BJ (cell line): Measurements from ENCODE around the gene OASL. TPM values are rescaled to one million over a fixed set of nuclear protein-coding genes. Genes with fewer than 3 reads are reported as not detected.
"Not testable (repeated sequence)": the region's sequence is repeated elsewhere in the genome, so short reads cannot be mapped to it uniquely, and the experiment has no call there.

Experiments used
- CTCF ChIA-PET: fragments of 350-600 bp; formaldehyde crosslinking; extraction: SDS; loops from one replicate; lab custom pipeline; 2021; ENCODE audit warnings: antibody characterized with exemption, inconsistent platforms; lab: Yijun Ruan, JAX
- POLR2A ChIA-PET: fragments of 300-600 bp; sonication (Branson Sonifier 250); formaldehyde crosslinking; extraction: SDS; loops from one replicate; lab custom pipeline; 2021; ENCODE audit warnings: antibody characterized with exemption; lab: Charles Lee
- DNase-seq: peaks from one replicate; pipeline ENCODE4 v3.0.0-alpha.2; 2011; ENCODE audit warnings: low read depth
- H3K27me3 ChIP-seq: 2 replicates; pipeline ENCODE4 v1.6.0; 2011; ENCODE audit warnings: low read length; ENCODE audit not compliant: control insufficient read depth, insufficient read depth
- H3K36me3 ChIP-seq: 2 replicates; pipeline ENCODE4 v1.5.1; 2011; ENCODE audit warnings: low read length; ENCODE audit not compliant: control insufficient read depth, insufficient read depth
- H3K4me3 ChIP-seq: 2 replicates; pipeline ENCODE4 v1.5.1; 2011; ENCODE audit warnings: low read depth, mild to moderate bottlenecking, control low read depth, low read length
- polyA plus RNA-seq: library from polyadenylated mRNA; depleted of rRNA; stranded (reverse); fragments of >200 nt; gene quantifications from 2 replicates; pipeline ENCODE4 v1.2.3, GENCODE V29; 2011
- TF ChIP-seq, protein P1 (sequence below): IDR thresholded peaks from 2 replicates; pipeline ENCODE4 v1.5.1; 2011; ENCODE audit warnings: low read depth, mild to moderate bottlenecking, control low read depth, inconsistent platforms, low read length, moderate library complexity; ENCODE audit not compliant: insufficient read depth

The OASL gene
- polyA plus RNA-seq, 1 experiment: 0.67 TPM

GRCh38 chr12:121085506-121086353 is 46.7 kb upstream of the OASL start:
- H3K27me3 ChIP-seq: no peaks in the 10 kb centered on the region; the same call in 1 of the 2 replicates
- H3K4me3 ChIP-seq: no peak overlapping the region
- no peaks in the 10 kb centered on the region for H3K36me3 ChIP-seq
- POLR2A ChIA-PET: no interaction called here
- DNase-seq: no peak
- TF ChIP-seq, protein P1, sequence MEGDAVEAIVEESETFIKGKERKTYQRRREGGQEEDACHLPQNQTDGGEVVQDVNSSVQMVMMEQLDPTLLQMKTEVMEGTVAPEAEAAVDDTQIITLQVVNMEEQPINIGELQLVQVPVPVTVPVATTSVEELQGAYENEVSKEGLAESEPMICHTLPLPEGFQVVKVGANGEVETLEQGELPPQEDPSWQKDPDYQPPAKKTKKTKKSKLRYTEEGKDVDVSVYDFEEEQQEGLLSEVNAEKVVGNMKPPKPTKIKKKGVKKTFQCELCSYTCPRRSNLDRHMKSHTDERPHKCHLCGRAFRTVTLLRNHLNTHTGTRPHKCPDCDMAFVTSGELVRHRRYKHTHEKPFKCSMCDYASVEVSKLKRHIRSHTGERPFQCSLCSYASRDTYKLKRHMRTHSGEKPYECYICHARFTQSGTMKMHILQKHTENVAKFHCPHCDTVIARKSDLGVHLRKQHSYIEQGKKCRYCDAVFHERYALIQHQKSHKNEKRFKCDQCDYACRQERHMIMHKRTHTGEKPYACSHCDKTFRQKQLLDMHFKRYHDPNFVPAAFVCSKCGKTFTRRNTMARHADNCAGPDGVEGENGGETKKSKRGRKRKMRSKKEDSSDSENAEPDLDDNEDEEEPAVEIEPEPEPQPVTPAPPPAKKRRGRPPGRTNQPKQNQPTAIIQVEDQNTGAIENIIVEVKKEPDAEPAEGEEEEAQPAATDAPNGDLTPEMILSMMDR: no peak
- CTCF ChIA-PET: interaction anchor here (0.5 to 1.9 kb wide), 6 partner anchors 10 to 503 kb away, joined by 3 to 5 read pairs (median 4); no protein-coding TSS in a partner anchor

DNA sequence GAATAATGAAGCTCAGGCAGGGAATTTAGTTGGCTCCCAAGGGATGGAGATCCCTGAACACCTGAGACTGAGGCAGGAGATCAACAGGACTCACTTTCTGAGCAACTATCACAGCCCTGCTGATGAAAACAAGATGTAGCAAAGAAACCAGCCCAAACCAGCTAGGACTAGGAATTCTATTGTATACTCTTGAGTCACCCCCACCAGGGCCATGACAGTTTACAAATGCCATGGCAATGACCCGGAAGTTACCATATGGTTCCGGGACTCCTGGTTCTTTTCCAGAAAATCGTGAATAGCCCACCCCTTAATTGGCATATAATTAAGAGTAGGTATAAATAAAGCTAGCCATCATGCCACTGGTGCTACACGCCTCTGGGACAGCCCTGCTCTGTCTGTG is 46.0 kb upstream of the OASL start:
- Histone ChIP-seq H3K27me3 (no peaks in the 10 kb centered on the region; the same call in 1 of the 2 replicates), H3K36me3 (no peaks in the 10 kb centered on the region), H3K4me3 (no peak overlapping the region)
- no peak for DNase-seq
- TF ChIP-seq, protein P1: no peak
- POLR2A ChIA-PET: no interaction called here
- CTCF ChIA-PET: interaction anchor here (1.1 kb wide), 1 partner anchor 11 kb away, joined by 3 read pairs; no protein-coding TSS in a partner anchor

DNA sequence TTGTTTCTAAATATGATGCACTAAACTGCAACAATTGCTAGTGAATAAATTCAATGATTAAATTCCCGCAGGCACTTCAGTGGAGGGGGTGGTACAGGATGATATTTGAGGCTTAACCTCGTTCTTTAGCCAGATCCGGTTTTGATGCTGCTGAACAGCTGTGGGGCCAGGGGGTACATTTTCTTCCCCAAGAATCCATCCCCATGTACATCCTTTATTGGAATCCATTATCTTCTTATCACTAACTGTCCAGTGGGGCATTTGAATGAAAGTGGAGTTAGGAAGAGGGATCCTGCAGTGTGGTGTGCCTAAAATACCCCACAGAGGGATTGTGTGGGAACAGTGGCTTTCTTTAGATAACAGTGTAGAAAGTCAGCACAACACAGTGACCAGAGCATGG is 45.2 kb upstream of the OASL start:
- ChIA-PET POLR2A (no interaction called here), CTCF (interaction anchor here (1.1 kb wide), 1 partner anchor 12 kb away, joined by 3 read pairs; no protein-coding TSS in a partner anchor)
- DNase-seq: no peak
- Histone ChIP-seq H3K36me3 (no peaks in the 10 kb centered on the region), H3K4me3 (no peak overlapping the region), H3K27me3 (no peaks in the 10 kb centered on the region; the same call in 1 of the 2 replicates)
- TF ChIP-seq, protein P1: no peak

DNA sequence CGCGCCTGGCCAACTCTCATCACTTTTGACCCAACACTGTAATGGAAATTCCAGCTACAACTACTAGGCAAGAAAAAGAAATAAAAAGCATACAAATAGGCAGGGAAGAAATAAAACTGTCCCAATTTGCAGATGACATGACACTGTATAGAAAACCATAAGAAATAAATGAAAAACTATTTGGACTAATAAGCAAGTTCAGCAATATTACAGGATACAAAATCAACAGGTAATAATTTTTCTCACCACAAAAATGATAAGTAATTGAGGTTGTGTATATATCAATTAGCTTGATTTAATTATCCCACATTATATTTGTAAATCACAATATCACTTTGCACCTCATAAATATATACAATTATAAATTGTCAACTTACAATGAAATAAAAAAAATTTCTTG is 41.9 kb upstream of the OASL start:
- CTCF ChIA-PET: interaction anchor here (1.5 to 1.8 kb wide), 2 partner anchors 11 to 498 kb away, joined by 3 read pairs; no protein-coding TSS in a partner anchor
- TF ChIP-seq, protein P1: no peak
- Histone ChIP-seq H3K27me3 (no peaks in the 10 kb centered on the region; the same call in 1 of the 2 replicates), H3K36me3 (no peaks in the 10 kb centered on the region), H3K4me3 (no peak overlapping the region)
- DNase-seq: no peak
- POLR2A ChIA-PET: no interaction called here

- Histone ChIP-seq H3K4me3 (no peak overlapping the region), H3K36me3 (no peaks in the 10 kb centered on the region), H3K27me3 (no peaks in the 10 kb centered on the region; the same call in 1 of the 2 replicates)
- ChIA-PET POLR2A (no interaction called here), CTCF (interaction anchor here (0.7 to 1.8 kb wide), 3 partner anchors 12 to 505 kb away, joined by 3 to 5 read pairs (median 3); no protein-coding TSS in a partner anchor)
- no peak for DNase-seq
- TF ChIP-seq, protein P1: no peak
These were observed 40.8 kb upstream of the OASL start for GRCh38 chr12:121079736-121080272.

DNA sequence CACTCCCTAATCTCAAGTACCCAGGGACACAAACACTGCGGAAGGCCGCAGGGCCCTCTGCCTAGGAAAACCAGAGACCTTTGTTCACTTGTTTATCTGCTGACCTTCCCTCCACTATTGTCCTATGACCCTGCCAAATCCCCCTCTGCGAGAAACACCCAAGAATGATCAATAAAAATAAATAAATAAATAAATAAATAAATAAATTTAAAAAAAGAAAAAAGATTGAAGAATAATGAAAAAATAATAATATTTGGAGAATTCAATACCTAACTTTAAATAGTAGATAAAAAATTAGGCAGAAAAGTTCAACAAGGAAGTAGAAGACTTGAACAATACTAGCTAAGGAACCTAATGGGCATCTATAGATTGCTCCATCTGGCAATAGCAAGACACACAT is 38.4 kb upstream of the OASL start:
- H3K36me3 ChIP-seq, DNase-seq, H3K27me3 ChIP-seq, H3K4me3 ChIP-seq, POLR2A ChIA-PET, CTCF ChIA-PET: not testable (repeated sequence)

DNA sequence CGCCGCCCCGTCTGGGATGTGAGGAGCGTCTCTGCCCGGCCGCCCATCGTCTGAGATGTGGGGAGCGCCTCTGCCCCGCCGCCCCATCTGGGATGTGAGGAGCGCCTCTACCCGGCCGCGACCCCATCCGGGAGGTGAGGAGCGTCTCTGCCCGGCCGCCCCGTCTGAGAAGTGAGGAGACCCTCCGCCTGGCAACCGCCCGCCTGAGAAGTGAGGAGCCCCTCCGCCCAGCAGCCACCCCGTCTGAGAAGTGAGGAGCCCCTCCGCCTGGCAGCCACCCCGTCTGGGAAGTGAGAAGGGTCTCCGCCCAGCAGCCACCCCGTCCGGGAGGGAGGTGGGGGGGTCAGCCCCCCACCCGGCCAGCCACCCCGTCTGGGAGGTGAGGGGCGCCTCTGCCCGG is 36.9 kb upstream of the OASL start:
- POLR2A ChIA-PET, H3K36me3 ChIP-seq, DNase-seq, CTCF ChIA-PET, H3K4me3 ChIP-seq, H3K27me3 ChIP-seq: not testable (repeated sequence)
